MCF 10A (cell line): ENCODE measurements around the gene SPOCK1. TPM values are rescaled to one million over a fixed set of nuclear protein-coding genes. Genes with fewer than 3 reads are reported as not detected.

Source experiments
- BruUV-seq: library from RNA; stranded (reverse); fragments of 400-500 nt; replicated peaks from 2 replicates; lab custom pipeline; 2021; lab: Mats Ljungman, UMichigan
- CTCF ChIA-PET: fragments of 300-600 bp; sonication (Branson Sonifier 250); formaldehyde crosslinking; extraction: SDS; loops from one replicate; lab custom pipeline; 2021; ENCODE audit warnings: antibody characterized with exemption, inconsistent platforms; lab: Yijun Ruan, JAX
- POLR2A ChIA-PET: fragments of 300-600, 350-650 bp; sonication (Branson Sonifier 250); formaldehyde crosslinking; extraction: SDS; loops from one replicate; lab custom pipeline; 2020; ENCODE audit warnings: antibody characterized with exemption, inconsistent platforms; lab: Yijun Ruan, JAX
- DNase-seq: peaks from one replicate; pipeline ENCODE4 v3.0.0-alpha.2; 2018; ENCODE audit not compliant: unreplicated experiment
- H3K27ac Mint-ChIP-seq: one replicate; pipeline ENCODE4 v1.8.0; 2022; ENCODE audit warnings: mild to moderate bottlenecking, low read depth, mixed read lengths; ENCODE audit not compliant: unreplicated experiment
- H3K27me3 Mint-ChIP-seq: one replicate; pipeline ENCODE4 v1.8.0; 2022; ENCODE audit warnings: mixed read lengths; ENCODE audit not compliant: insufficient read depth, unreplicated experiment
- H3K36me3 Mint-ChIP-seq: one replicate; pipeline ENCODE4 v1.8.0; 2022; ENCODE audit warnings: mild to moderate bottlenecking, moderate library complexity, mixed read lengths; ENCODE audit not compliant: insufficient read depth, unreplicated experiment
- H3K4me1 Mint-ChIP-seq: one replicate; pipeline ENCODE4 v1.8.0; 2022; ENCODE audit warnings: mixed read lengths; ENCODE audit not compliant: insufficient read depth, unreplicated experiment
- H3K4me3 Mint-ChIP-seq: one replicate; pipeline ENCODE4 v1.8.0; 2022; ENCODE audit warnings: mild to moderate bottlenecking, moderate library complexity, mixed read lengths; ENCODE audit not compliant: unreplicated experiment
- H3K9me3 Mint-ChIP-seq: one replicate; pipeline ENCODE4 v1.8.0; 2022; ENCODE audit warnings: mixed read lengths; ENCODE audit not compliant: unreplicated experiment
- CTCF ChIP-seq: fragments of 200-600 bp; IDR thresholded peaks from one replicate; pipeline ENCODE4 v1.8.0; 2022; ENCODE audit warnings: antibody characterized with exemption, mild to moderate bottlenecking; ENCODE audit not compliant: unreplicated experiment
- intact Hi-C: fragments of 100-400 bp; cut with micrococcal nuclease; formaldehyde crosslinking; loops from 2 replicates; pipeline ENCODE4 v1.14.1; 2022
- total RNA-seq: library from RNA; stranded (reverse); gene quantifications from 2 replicates; pipeline ENCODE4 v1.2.3, GENCODE V29; 2022

Gene SPOCK1
- total RNA-seq, 1 experiment from 2014 or later, result 34.3 TPM

- Mint-ChIP-seq H3K4me1 (no peaks in the 10 kb centered on the region), H3K27ac (no peak overlapping the region), H3K36me3 (no peaks in the 10 kb centered on the region), H3K4me3 (no peak overlapping the region), H3K9me3 (no peaks in the 10 kb centered on the region), H3K27me3 (no peaks in the 10 kb centered on the region)
- CTCF ChIA-PET, result interaction anchor here (1.0 kb wide), 1 partner anchor 12 kb away, joined by 6 read pairs; no protein-coding TSS in a partner anchor
- intact Hi-C loops, result no loop called here
- POLR2A ChIA-PET, result no interaction called here
- DNase-seq, result no peak
- no peak for TF ChIP-seq CTCF
- no TSS peak for BruUV-seq
Measured at GRCh38 chr5:137129886-137130680, 369.0 kb downstream of the SPOCK1 start.

- H3K36me3 Mint-ChIP-seq, result no peaks in the 10 kb centered on the region
- ChIA-PET POLR2A (interaction anchor here (1.2 to 1.3 kb wide), 2 partner anchors 13 to 22 kb away, joined by 3 to 4 read pairs; no protein-coding TSS in a partner anchor), CTCF (interaction anchor here (0.7 to 1.6 kb wide), 3 partner anchors 29 to 764 kb away, joined by 3 to 7 read pairs (median 3); no protein-coding TSS in a partner anchor)
- TF ChIP-seq CTCF, result no peak
- H3K9me3 Mint-ChIP-seq, result no peaks in the 10 kb centered on the region
- intact Hi-C loops, result no loop called here
- H3K27ac Mint-ChIP-seq, result no peak overlapping the region
- no peaks in the 10 kb centered on the region for H3K27me3 Mint-ChIP-seq
- H3K4me3 Mint-ChIP-seq, result no peak overlapping the region
- no peaks in the 10 kb centered on the region for H3K4me1 Mint-ChIP-seq
- DNase-seq, result no peak
- BruUV-seq, result no TSS peak
Measured at GRCh38 chr5:137128012-137128411, 371.1 kb downstream of the SPOCK1 start.

GRCh38 chr5:137126829-137127228, 372.3 kb downstream of the SPOCK1 start:
- POLR2A ChIA-PET, result interaction anchor here (1.3 kb wide), 1 partner anchor 21 kb away, joined by 4 read pairs; no protein-coding TSS in a partner anchor
- CTCF ChIA-PET, result interaction anchor here (1.0 to 1.1 kb wide), 2 partner anchors 20 to 51 kb away, joined by 3 to 5 read pairs; no protein-coding TSS in a partner anchor

More at GRCh38 chr5:137126829-137127228, 372.3 kb downstream of the SPOCK1 start:
- Mint-ChIP-seq H3K4me1 (no peaks in the 10 kb centered on the region), H3K9me3 (no peaks in the 10 kb centered on the region), H3K36me3 (no peaks in the 10 kb centered on the region), H3K4me3 (no peak overlapping the region), H3K27ac (no peak overlapping the region), H3K27me3 (no peaks in the 10 kb centered on the region)
- no peak for TF ChIP-seq CTCF
- intact Hi-C loops, result no loop called here
- no TSS peak for BruUV-seq
- DNase-seq, result no peak
